GM19438 (cell line): ENCODE data around the gene HJURP.

Source experiments
- ATAC-seq: cut with Tn5 transposase; IDR thresholded peaks from one replicate; pipeline ENCODE4 v1.9.1; 2021; ENCODE audit warnings: low read depth; ENCODE audit not compliant: unreplicated experiment

Gene HJURP

DNA sequence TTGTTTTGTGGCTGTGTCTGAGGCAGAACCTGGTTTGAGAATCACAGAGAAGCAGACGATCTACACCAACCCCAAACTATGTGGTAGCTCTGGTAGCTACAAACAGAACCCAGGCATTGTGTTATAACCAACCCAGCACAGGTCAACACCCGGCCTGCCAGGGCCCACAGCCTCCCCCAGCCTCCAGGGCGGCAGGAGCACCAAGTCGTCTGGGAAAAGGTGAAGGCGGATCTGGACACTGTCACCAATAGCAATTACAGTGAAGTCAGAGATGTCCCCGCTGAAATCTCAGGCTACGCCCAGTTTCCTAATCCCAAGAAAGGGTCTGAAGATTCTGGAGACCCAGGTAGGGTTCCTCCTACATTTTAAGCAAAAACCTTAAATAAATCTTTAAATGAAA, 3.6 kb downstream of the HJURP start:
- no peak for ATAC-seq

DNA sequence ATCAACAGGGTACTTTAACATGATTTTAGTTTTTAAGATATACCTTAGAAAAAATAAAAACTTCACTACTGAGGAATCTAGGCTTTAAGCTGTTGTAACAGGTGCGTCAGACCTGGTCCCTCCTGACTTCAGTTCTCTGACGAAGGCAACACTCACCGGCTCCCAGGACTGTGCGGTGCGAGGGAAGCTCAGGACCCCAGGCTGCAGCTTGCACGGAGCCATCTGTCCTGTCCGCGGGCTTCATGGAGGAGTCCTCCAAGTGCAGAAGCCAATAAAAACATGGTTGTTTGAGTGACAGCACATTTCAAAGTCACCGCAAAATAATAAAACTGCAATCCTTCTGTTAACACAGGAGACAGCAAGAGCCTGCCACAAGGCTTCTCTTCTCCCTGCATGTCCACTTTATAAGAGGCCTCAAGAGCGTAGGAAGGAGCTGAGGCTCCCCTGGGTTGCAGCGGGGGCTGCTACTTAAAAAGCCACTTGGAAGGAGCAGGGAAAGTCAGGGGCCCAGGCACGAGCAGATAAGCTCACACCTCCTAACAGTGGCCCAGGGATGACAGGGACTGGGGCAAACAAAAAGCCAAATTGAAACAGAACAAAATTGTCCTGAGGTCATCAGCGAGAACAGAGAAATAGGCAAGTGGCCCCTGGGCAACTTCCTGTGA, 4.6 kb downstream of the HJURP start:
- ATAC-seq = no peak

DNA sequence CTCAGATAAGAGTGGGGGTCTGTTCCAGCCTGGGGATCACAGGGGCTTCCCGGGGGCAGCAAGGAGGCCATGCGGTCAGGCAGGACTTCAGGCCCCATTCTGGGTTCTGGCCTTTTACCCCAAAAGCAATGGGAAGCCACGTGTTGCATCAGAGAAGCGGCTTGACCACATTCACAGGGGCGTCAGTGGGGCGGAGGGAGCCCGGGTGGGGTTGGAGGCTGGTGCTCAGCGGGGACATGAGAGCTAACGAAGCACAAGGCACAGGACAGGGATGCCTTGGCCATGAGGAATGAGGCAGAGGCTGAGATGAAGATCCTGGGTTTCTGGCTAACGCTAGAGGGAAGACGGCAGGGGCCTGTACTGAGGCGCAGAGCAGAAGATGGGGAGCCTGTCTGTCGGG, 6.1 kb downstream of the HJURP start:
- no peak for ATAC-seq

DNA sequence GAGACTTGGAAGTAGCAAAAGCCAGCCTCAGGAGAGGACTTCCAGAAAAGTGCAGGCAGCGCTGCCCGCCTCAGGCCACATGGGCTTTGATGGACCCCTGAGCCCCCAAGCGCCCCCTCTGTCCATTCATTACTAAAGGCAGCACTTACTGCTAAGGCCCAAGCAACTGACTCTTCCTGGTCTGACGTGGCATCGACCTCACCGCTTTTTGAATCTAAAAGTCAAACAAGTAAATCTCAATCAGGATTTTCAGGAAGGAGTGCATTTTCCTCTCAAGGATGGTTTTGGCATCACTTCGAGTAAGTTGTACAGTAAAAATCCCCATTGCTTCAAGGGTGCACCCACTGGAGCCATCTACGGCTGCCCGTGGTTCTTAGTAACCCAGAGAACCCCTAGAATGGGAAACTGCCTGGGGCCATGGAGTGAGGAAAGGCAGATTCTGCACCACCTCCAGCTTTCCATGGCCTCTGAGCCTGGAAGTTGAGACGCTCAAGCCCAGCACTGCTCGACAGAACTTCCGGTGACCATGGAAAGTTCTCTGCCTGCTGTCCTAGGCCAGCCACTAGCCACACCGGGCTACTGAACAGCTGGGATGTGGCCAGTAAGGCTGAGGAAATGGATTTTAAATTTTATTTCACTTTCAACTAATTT, 7.0 kb downstream of the HJURP start:
- ATAC-seq = no peak

DNA sequence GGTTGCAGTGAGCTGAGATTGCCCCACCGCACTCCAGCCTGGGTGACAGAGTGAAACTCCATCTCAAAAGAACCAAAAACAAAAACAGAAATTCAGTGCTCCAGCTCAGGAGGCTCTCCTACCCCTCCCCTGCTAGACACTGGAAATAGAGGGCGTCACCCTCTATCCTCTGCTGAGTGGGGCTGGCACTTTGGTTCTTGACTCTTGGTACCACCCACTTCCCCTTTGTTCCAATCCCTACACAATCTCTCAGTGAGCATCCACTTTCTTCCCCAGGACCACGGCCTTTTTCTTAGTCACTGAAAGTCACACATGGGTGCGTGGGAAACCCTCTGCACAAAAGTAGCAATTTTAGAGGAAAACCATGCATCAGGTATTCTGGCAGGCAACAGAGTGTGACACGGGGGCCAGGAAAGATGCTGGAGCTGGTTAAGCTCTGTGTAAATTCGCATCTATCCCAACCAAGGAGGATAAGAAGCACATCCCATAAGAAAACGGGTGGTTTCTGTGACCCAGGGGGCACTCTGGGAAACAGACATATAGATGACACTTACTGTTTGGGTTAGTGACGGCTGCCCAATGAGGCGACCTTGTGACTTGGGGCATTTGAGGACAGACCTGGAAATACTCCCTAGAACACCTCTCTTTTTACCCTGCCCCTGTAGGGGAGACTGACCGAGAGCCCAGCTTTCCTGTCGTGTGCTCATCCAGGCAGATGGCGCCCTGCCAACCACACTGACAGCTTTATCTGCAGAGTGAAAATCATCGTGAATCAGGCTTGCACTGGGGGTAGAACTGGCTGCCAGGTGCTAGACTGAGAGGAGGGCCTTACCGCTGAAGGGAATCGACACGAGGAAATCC, 7.7 kb downstream of the HJURP start:
- ATAC-seq = no peak

DNA sequence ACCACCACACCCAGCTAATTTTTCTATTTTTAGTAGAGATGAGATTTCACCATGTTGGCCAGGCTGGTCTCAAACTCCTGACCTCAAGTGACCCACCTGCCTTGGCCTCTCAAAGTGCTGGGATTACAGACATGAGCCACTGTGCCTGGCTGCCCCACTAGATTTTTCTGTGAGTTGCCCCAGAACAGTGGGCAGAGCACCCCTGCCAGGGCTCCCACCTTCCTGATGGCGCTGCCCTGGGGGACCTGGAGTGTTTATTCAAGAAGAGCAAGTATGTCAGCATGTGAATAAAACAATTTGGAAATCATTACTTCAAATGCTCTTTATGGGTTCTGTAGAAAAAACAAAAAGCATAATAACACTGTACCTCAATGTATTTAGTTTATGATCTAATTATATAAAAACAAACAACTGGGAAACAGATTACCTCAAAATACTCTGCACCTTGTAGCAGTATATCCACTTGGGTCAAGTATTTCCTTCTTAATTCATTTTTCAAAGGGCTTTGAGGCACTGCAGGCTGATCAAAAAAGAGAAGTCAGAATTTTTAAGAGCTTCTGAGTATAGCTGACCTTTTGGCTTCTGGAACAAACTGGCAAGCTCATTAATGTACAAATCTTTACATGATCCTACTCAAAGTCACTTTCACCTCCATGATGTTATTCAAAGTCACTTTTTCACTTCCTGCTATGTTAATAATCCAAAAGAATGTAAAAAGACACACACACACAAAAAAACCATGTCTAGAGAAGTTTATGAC, 8.9 kb downstream of the HJURP start:
- no peak for ATAC-seq

DNA sequence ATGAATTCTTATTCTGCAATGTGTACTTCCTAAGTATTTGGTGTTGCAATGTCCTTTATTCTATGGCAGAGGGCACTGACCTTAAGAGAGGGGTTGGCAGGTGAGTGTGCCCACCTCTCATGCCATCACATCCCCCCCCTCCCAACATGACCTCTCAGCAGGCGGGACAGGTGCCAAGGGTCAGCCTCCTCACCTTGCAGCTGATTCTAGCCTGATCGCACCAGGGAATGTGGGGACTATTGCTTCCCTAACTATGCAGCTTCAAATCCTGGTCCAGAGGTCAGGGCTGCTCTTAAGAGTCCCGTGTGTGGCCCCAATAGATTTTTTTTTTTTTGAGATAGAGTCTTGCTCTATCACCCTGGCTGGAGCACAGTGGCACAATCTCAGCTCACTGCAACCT, 9.5 kb downstream of the HJURP start:
- ATAC-seq = no peak

DNA sequence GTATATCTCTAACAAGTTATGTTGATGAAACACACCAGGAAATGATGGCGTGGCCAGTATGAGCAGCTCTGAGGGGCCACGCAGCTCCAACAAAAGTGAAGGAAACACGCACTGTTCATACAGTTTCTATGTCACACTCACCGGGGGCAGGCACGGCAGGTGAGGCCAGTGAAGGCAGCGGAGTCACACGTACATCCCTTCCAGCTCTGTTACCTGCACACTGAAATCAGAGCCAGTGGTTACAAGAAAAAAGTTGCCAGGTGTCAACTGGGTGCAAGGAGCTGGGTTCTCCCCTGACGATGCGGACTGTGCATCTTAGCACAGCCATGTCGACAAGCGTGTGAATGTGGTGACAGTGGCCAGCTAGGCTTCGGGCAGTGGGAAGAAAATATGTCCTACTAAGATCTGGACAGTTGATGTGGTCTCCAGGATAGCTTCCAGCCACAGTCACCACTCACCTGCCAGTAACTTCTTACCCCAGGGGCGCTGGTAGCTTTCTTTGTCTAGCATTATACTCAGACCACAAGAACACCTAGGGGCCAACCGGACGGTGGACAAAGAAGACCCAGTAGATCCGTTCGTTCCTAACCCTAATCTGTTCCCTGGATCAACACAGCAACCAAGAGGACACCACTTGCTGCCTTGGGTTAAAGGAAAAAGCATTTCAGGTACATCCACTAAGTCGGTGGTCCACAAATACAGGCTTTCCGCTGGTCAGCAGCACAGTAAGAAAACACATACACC, 10.1 kb downstream of the HJURP start:
- no peak for ATAC-seq

DNA sequence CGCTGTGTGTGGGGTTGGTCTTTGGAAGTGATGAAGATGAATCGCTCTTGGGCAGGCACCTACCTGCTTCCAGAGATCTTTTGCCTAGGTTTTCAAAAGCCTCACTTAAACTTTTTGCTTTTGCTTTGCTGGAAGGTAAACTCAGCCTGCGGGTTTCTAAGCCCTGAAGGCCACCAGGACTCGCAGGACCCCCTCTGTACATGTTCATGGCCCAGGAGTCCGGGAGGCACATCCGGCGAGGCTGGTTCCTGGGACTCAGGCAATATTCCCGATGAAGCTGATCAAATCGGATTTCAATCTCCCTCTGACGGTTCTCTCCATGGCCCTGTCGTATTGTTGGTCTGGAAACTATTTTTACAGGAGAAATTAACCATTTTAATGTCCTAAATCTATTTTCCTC, 13.2 kb downstream of the HJURP start:
- ATAC-seq = no peak

DNA sequence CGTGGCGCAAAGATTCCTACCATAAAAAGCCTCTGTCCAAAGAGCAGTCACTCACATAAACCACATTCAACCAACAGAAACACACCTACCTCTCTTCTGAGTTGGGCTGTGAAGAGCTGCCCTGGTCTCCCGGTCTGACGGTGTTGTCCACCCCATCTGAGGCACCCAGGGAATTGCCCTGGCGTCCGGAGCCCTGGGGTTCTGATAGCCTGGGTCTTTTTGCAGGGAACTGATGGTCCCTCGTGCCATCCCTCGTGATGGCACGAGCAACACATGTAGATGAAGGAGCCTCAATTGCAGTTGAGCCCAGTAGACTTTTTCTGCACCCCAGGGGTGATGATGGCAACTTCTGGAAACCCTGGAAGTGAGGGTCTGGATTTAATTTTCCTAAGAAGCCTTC, 13.8 kb downstream of the HJURP start:
- ATAC-seq = no peak

DNA sequence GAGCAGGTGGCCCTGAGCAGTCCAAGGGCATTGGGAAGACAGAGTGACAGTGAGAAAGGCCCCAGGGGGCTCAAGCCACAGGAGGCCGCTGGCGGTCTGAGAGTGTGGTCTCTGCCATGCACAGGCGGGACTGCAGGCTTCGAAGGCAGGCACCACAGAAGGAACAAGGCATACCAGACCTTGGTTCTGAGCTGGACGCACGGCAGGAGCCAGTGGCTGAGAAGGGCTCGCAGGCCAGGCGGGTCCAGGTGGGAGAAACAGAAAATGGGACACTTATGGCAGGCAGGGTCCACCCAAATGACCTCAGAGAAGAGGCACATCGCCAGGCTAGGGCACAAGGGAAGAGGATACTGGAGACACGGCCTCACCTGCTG, 14.9 kb downstream of the HJURP start:
- no peak for ATAC-seq

DNA sequence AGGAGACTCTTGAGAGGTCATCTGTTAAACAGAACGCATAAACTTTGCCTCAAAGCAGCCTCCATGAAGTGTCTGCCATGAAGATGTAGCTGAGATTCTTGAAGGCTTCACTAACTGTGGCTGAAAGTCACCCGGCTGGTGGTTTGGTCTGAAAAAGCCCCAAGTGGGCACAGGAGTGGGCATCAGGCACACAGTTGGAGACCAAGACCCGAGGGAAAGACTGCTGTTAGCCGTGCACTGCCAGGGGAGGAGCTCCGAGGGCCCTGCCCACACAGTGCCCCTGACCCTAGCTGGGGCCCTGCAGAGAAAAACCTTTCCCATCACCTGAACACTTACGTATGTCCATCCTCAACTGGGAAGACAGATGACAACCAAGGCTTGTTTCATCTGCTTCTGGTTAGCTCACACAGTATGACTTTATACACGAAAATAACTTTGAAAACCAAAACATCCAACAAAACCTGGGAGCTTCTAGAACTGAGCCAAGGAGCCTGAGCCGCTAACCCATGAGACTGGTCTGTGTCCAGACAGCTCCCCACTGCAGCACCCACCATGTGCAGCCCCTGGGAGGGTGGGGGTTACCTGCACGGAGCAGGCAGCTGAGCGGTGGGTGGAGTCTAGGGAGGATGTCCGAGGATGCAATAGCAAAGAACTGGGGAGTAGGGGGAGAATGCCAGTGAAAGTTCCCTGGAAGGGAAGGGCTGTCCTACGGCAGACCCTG, 15.4 kb downstream of the HJURP start:
- no peak for ATAC-seq

DNA sequence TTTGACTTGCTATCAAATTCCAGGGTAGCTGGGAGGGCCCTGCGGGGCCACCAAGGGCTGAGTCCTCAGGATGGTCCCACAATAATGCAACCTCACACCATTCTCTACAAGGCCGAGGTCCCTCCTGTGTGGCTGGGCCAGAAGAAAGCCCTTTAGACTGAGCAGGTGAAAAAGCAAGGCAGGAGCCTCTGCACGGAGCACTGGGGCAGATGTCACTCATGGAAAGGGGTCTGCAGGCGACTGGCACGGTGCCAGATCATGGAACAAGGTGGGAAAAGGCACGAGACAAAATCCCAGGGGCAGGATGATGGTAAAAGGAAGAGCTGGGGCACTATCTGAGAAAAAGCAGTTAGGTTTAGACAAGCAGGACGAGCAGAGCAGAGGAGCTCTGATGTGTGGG, 16.1 kb downstream of the HJURP start:
- ATAC-seq = no peak

DNA sequence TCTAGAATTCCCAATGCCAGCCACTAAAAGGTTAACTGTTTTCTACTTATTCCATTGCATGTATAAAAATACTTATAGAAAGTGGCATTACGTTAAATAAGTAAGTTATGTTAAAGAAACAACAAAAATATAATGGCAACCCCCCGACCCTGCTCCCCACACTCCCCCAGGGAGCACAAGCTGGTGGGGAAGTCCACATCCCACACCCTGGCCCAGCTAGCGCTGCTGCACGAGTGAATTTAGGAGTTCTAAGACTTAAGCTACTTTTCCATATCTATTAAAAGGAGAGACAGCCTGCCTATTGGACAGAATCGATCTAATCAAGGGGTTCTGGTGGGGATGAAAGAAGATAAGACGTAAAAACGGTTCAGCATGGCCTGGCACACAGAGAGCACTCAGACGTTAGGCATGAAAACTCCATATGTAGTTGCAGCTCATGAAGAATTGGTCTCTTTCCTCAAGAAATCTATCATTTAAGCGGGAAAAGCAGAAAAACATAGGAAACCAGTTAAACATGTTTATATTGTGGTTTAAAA, 16.6 kb downstream of the HJURP start:
- ATAC-seq = no peak

DNA sequence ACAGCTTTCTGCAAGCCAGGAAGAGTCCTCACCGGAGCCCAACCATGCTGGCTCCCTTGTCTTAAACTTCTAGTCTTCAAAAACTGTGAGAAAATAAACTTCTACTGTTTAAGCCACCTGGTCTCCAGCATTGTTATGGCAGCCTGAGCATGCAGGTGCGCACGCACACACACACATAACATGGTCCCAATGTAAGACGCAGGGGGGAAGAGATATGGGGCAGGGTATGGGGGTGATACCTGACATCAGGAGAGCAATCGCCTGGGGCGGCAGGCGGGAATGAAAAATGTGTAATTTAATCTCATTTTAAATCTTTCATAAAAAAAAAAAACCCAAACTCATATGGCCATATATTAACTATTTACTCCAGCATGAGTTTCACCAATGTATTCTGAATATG, 18.0 kb downstream of the HJURP start:
- no peak for ATAC-seq

DNA sequence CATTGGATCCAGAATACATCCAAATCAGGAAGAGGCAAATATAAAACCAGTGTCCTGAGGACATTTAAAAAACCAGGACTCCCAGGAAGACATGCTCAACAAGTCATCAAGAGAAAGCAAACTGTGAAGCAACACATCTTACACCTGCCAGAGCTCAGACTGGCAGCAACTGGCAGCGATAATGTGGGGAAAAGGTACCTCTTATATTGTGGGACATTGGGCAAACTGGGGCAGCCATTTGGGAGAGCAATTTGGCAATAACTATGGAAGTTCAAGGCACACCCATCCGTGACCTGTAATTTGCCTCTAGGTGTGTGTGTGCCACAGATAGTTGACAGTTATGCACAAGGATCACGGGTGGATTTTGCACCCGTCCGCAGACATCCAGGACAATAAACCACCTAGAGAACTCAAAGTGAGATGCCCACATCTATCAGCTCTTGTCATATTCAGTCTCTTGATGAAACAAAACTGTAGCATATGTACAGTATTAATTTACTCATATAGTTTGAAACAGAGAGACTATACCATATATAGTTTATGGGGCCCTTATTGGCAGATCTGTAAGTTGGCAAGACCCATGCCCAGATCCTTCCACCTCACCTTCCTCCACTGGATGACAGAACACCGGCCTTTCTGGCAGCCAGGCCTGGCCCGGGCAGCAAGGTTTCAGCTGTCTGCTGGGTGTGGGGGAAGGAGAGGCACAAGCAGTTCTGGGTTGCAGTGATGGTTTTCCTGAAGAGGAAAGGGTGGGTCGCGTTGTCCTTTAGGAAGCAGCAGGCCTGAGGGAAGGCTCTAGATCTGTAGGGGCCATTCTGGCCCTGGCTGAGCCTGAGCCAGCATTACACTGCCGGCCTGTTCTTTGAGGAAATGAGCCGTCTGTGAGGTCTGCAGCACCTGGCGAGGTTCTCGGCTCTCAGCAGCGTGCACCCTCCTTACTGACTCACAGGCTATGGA, 18.8 kb downstream of the HJURP start:
- no peak for ATAC-seq

DNA sequence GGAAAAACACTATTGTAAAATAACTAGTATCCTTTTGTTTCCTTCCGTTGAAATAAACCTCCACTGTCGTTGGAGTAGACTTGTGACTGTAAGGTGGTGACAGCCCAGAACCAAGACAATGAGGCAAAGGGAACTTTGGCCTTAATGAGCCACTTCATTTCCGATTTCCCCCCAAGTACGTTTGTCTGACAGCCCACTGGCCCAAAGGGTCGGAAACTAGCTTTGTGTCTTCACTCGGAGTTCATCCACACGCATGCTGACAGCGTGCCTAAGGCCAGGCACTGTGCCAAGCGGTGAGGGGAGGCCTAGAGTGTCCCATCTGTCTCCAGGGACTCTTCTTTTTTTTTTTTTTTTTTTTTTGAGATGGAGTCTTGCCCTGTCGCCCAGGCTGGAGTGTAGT, 21.0 kb downstream of the HJURP start:
- no peak for ATAC-seq

DNA sequence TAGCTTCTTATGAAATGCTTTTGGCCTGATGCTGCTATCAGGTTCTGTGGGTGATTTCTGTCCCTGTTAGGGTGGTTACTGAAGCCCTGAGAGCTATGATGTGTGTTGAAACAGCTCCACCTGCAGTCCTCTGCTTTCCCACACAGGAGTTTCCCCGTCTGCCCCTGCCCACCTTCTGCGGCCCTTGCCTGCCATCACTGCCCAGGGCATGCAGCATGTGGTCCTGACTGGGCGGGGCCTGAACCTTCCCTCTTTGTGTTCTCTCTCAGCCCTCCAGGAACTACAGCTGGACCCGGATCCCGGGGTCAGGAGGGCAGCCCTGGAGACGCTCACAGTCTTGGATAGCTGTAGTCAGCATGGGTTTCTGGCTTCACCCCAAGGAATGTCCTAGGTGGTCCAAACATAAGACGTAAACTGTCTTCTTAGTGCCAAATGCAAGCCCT, 21.4 kb downstream of the HJURP start:
- no peak for ATAC-seq
